ENCODE results near the gene CASP4.
"Not testable (repeated sequence)": the region's sequence is repeated elsewhere in the genome, so short reads cannot be mapped to it uniquely, and the experiment has no call there.

Gene CASP4

GRCh38 chr11:104946907-104947306 is 21.5 kb downstream of the CASP4 start:
- DNase-seq: no peak

- DNase-seq: no peak
These were observed 24.3 kb downstream of the CASP4 start for GRCh38 chr11:104944076-104944475.

DNA sequence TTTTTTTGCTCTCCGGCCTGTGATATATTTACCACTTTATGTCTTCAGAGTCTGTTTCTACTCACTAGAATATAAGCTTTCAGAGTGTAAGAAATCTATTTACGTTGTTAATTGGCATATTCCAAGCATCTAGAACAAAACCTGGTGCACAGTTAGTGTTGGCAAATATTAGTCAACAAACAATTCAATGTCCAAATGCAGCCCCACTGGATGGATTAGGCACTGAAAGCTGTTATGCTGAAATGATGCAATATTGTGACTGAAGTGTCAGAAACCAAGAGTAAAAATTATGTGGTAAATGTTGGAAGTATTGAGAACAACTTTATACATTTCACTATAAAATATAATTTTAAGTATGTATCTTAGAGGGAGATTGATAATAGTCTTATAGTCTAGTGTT is 24.8 kb downstream of the CASP4 start:
- DNase-seq: no peak

- DNase-seq: no peak
These were observed 33.8 kb downstream of the CASP4 start for GRCh38 chr11:104934594-104934993.

DNA sequence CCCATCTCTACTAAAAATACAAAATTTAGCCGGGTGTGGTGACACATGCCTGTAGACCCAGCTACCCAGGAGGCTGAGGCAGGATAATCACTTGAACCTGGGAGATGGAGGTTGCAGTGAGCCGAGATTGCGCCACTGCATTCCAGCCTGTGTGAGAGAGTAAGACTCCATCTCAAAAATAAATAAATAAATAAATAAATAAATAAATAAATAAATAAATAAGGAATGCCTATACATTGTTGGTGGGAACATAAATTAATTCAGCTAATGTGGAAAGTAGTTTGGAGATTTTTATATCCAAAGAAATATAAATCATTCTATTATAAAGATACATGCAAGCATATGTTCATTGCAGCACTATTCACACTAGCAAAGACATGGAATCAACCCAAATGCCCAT is 34.3 kb downstream of the CASP4 start:
- DNase-seq: not testable (repeated sequence)

GRCh38 chr11:104928811-104929210 is 39.6 kb downstream of the CASP4 start:
- DNase-seq: no peak

GRCh38 chr11:104926771-104927611 is 41.4 kb downstream of the CASP4 start:
- DNase-seq: no peak

DNA sequence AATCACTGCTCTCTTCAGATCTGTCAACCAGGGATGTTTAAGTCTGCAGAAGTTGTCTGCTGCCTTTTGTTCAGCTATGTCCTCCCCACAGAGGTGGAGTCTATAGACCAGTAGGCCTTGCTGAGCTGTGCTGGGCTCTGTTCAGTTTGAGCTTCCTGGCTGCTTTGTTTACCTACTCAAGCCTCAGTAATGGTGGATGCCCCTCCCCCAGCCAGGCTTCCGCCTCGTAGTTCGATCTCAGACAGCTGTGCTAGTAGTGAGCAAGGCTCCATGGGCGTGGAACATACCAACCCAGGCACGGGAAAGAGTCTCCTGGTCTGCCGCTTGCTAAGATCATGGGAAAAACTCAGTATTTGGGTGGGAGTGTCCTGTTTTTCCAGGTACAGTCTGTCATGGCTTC is 42.5 kb downstream of the CASP4 start:
- no peak for DNase-seq

GRCh38 chr11:104918113-104918824 is 50.1 kb downstream of the CASP4 start:
- no peak for DNase-seq

- DNase-seq: no peak
These were observed 50.9 kb downstream of the CASP4 start for GRCh38 chr11:104917271-104918112.

DNA sequence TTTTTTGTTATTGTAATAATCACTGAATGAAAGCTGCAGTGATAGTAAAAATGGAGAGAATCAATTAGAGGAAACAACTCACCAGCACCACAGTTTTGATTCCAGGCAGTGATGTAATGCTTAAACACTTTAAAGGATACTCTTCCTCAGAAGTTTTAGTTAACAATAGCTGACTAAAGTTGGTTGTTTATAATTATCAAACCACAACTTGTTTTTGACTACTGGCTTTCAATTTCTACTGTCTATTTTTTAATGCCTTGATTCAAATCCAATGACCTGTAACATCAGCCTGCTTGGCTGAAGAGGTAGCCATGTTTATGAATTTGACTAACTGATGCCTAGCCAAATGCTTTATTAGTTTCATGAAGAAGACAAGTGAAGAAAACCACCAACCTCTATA is 51.9 kb downstream of the CASP4 start:
- DNase-seq: no peak

DNA sequence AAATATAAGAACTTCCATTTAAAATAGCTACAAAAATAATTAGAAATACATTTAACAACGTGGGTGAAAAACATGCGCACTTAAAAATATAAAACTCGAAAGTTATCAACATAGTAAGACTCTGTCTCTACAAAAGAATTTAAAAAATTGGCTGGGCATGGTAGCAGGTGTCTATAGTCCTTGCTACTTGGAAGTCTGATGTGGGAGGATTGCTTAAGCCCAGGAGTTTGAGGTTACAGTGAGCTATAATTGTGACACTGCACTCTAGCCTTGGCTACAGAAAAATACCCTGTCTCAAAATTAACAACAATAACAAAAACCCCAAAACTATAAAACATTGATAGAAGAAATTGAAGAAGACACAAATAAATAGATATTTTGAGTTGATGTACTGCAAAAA is 56.3 kb downstream of the CASP4 start:
- no peak for DNase-seq

- DNase-seq: no peak
These were observed 60.2 kb downstream of the CASP4 start for GRCh38 chr11:104908186-104908531.

- DNase-seq: no peak
These were observed 60.7 kb downstream of the CASP4 start for GRCh38 chr11:104907521-104908185.

- no peak for DNase-seq
These were observed 63.1 kb downstream of the CASP4 start for GRCh38 chr11:104905271-104905670.

GRCh38 chr11:104899226-104899625 is 69.1 kb downstream of the CASP4 start:
- DNase-seq: no peak

DNA sequence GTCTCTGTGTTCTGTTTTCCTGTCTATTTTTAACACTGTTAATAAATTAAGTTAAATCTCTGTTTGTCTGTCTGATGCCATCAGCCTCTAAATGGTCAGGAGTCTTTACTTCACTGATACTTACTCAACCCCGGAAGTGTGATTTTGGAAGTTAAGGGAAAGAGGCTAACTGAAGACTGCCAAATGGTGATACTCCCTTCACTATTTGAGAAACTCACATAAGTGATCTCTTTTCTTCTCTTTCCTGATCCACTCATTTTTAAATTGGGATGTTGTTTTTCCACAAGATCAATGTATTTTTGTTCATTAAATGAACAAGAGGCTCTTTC is 69.7 kb downstream of the CASP4 start:
- no peak for DNase-seq

DNA sequence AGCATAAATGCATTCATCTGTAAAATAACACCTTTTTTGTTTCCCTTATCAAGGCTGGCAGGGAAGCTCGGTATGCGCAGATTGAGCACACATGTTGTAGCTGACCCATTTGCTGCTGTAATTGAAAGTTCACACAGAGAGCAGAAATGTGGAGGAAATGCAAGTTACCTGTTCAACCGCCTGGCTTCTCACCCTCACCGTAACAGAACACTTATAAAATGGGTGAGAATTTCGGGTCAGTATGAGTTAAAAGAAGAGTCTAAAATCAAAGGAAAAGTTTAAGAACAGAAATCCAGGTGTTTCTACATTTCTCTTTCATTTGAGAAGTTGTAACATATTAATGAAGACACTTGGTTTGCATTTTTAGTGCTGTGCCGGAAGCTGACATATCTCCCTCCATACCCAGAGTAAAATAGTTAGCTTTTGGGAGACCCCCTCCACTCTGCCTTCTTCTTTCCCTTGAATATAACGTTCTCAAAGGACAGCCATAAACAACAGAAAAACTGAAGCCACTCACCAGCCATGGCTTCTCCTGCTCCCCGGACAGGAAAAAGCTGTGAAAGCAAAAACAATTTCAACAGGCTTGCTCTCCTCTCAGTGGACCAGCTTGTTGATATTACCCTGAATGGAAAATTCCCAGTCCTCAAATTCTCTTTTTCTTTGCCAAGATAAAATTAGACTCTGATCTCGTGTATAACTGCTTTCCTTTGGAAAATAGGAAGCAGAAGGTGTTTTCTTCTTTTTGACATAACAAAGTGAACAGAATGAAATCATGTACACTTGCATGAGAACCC is 70.3 kb downstream of the CASP4 start, which contains the start of gene CASP12:
CASP12 (minus strand) TSS at position 570 of the 794 bp plus-strand sequence.
- DNase-seq: no peak

- DNase-seq: no peak
These were observed 72.7 kb downstream of the CASP4 start for GRCh38 chr11:104895634-104896033.

DNA sequence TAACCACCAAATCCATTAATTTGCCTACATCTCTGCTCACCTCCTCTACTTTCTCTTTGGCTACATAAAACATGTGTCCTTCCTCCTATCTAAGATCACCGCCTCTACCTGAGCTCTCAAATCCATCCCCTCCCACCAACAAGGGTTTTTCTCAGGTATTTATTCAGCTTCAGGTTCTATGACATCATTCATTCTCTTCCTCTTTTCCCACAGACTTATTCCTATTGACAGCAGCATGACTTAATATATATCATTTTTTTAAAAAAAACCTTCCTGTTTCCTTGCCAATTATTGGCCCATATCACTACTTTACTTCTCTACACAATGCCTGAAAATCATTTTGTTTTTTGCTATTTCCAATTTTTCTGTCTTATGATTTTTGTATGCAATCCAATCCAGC is 74.5 kb downstream of the CASP4 start:
- no peak for DNase-seq
